Activated T-helper 1 cell treated with anti-CD3 and anti-CD28 coated beads, Interleukin-2, amount 50 U/mL, for 16 hours (primary cell): ENCODE data around the gene NR1I3.
"Not testable (repeated sequence)": the region's sequence is repeated elsewhere in the genome, so short reads cannot be mapped to it uniquely, and the experiment has no call there.

Source experiments
- DNase-seq, 2 donors: peaks; one replicate each; pipeline ENCODE4 v3.0.0-alpha.2; 2020; ENCODE audit warnings: low read depth in 1 of 2, low spot score in 1 of 2

Gene NR1I3

GRCh38 chr1:161238039-161238473 lies at the start of gene NR1I3:
TSS of gene NR1I3 (minus strand) at chr1:161238203. CDS start at chr1:161236565, 1,638 bp downstream.
- no peak for DNase-seq

- DNase-seq: no peak
Observed at GRCh38 chr1:161287482-161288054, 49.6 kb upstream of the NR1I3 start.

GRCh38 chr1:161285521-161285920 lies 47.5 kb upstream of the NR1I3 start:
- no peak for DNase-seq

- no peak for DNase-seq
Observed at GRCh38 chr1:161285113-161285512, 47.1 kb upstream of the NR1I3 start.

- no peak for DNase-seq
Observed at GRCh38 chr1:161282991-161283390, 45.0 kb upstream of the NR1I3 start.

GRCh38 chr1:161274874-161275273 lies 36.9 kb upstream of the NR1I3 start:
- no peak for DNase-seq

GRCh38 chr1:161273402-161273801 lies 35.4 kb upstream of the NR1I3 start:
- DNase-seq: no peak

- no peak for DNase-seq
Observed at GRCh38 chr1:161267321-161267720, 29.3 kb upstream of the NR1I3 start.

GRCh38 chr1:161266836-161267235 lies 28.8 kb upstream of the NR1I3 start:
- DNase-seq: no peak

GRCh38 chr1:161266202-161266601 lies 28.2 kb upstream of the NR1I3 start:
- no peak for DNase-seq

GRCh38 chr1:161265305-161265704 lies 27.3 kb upstream of the NR1I3 start:
- DNase-seq: no peak

GRCh38 chr1:161261261-161262235 lies 23.5 kb upstream of the NR1I3 start:
- DNase-seq: no peak

GRCh38 chr1:161260376-161261260 lies 22.6 kb upstream of the NR1I3 start:
- DNase-seq: no peak

GRCh38 chr1:161259765-161260164 lies 21.8 kb upstream of the NR1I3 start:
- DNase-seq: no peak

GRCh38 chr1:161259345-161259702 lies 21.3 kb upstream of the NR1I3 start:
- no peak for DNase-seq

- peak in 1 of 2 donors; percentile 5 for DNase-seq
Observed at GRCh38 chr1:161258439-161259344, 20.7 kb upstream of the NR1I3 start, which contains the start of gene PCP4L1. TSS of gene PCP4L1 (plus strand) at chr1:161258745. CDS start at chr1:161258975, 230 bp downstream.

GRCh38 chr1:161257109-161257508 lies 19.1 kb upstream of the NR1I3 start:
- not testable (repeated sequence) for DNase-seq

GRCh38 chr1:161255955-161256520 lies 18.0 kb upstream of the NR1I3 start:
- DNase-seq: not testable (repeated sequence)

- not testable (repeated sequence) for DNase-seq
Observed at GRCh38 chr1:161255302-161255701, 17.3 kb upstream of the NR1I3 start.

- DNase-seq: no peak
Observed at GRCh38 chr1:161251579-161251978, 13.6 kb upstream of the NR1I3 start.
